GM19372 (cell line): ENCODE measurements around the gene VSTM1.

Source experiments
- ATAC-seq: cut with Tn5 transposase; IDR thresholded peaks from one replicate; pipeline ENCODE4 v1.9.1; 2021; ENCODE audit warnings: mild to moderate bottlenecking, low read depth, moderate library complexity; ENCODE audit not compliant: unreplicated experiment

Gene VSTM1

GRCh38 chr19:54014920-54015560 is 48.7 kb downstream of the VSTM1 start:
- ATAC-seq: no peak

DNA sequence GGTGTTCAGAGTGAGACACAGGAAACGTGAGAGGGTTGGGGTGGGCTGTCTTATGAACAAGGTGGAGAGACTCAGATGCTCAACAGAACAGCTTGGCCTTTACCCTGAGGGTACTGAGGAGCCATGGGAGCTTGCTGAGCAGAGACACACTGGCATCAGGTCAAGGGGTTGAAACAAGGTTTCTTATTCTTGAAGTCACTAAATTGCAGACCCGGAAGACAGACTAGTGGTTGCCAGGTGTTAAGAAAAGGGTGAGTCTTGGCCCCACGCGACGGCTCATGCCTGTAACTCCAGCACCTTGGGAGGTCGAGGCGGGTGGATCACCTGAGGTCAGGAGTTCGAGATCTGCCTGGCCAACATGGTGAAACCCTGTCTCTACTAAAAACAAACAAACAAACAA is 49.8 kb downstream of the VSTM1 start:
- no peak for ATAC-seq

- ATAC-seq: no peak
Measured at GRCh38 chr19:54011507-54012211, 52.0 kb downstream of the VSTM1 start.

DNA sequence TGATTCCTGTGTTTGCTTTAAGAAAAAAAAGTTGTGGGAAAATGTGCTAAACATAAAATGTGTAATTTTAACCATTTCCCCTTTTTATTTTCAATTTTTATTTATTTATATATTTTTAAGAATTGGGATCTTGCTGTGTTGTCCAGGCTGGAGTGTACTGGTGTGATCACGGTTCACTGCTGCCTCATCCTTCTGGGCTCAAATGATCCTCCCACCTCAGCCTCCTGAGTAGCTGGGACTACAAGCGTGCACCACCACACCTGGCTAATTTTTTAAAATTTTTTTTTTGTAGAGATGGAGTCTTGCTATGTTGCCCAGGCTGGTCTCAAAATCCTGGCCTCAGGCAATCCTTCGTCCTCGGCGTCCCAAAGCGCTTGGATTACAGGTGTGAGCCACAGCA is 53.2 kb downstream of the VSTM1 start:
- no peak for ATAC-seq

GRCh38 chr19:54009440-54009839 is 54.3 kb downstream of the VSTM1 start:
- no peak for ATAC-seq

- ATAC-seq: no peak
Measured at GRCh38 chr19:54002495-54003315, 61.0 kb downstream of the VSTM1 start.

DNA sequence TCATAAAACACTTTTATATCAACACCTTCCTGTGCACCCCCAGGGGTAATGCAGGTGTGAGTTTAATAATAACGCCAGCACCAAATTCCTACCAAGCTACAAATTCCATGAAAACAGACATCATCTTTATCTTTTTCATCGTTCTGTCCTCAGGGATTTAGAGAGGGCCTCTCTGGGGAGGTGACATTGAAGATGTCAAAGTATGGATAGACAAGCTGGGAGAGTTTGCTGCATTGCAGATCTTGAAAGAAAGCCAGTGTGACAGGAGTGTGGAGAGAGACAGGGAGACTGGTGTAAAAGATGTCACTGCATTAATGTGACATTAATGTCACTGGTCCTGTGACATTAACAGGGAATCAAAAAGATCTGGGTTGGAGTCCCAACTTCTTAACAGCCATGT is 62.2 kb downstream of the VSTM1 start:
- ATAC-seq: no peak

GRCh38 chr19:53999694-54000093 is 64.0 kb downstream of the VSTM1 start:
- no peak for ATAC-seq

DNA sequence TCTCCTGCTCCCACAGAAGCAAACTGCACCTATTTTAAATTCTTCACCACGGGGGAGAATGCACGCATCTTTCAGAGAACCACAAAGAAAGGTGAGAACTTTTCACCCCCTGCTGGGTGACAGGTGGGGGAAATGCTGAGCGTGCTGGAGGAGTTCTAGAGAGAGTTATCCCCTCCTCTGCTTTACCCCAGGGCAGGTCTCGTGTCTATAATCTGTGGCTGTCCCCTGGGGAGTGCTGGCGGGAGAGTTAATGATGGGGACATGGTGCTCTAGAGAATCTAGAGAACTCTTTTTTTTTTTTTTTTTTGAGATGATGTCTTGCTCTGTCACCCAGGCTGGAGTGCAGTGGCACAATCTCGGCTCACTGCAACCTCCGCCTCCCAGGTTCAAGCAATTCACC is 65.5 kb downstream of the VSTM1 start:
- no peak for ATAC-seq

- no peak for ATAC-seq
Measured at GRCh38 chr19:53994811-53995210, 68.9 kb downstream of the VSTM1 start.

- ATAC-seq: no peak
Measured at GRCh38 chr19:53993448-53993847, 70.2 kb downstream of the VSTM1 start.

GRCh38 chr19:53992815-53993214 is 70.9 kb downstream of the VSTM1 start:
- no peak for ATAC-seq

DNA sequence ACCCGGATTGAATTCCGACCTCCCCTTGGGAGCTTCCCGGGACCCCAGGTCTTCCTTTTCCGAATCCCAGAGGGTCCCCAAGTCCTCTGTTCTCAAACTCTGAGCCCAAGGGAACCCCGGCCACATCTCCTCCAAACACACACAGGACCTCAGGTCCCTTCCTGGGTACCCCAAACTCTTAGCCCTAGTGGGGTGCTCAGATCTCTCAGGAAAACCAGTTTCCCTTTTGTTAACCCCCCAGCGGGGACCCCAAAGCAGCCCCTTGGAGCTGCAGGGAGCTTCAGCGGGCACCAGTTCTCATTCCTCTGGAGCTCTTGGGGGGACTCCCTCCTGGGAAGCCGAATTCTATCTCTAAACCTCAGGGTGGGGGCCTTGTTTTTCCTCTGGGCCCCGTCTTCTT is 71.5 kb downstream of the VSTM1 start:
- no peak for ATAC-seq

- no peak for ATAC-seq
Measured at GRCh38 chr19:53991224-53992113, 72.2 kb downstream of the VSTM1 start, which contains the start of gene CACNG6. Gene CACNG6, plus strand, starts transcription at chr19:53991637. Its CDS starts 1,241 bp downstream, at chr19:53992878.
